Sigmoid colon (tissue), 7 donors: ENCODE measurements around the gene RRP1B. TPM values are rescaled to one million over a fixed set of nuclear protein-coding genes. Genes with fewer than 3 reads are reported as not detected.

Experiments
- DNase-seq: peaks from one replicate; pipeline ENCODE4 v3.0.0-alpha.2; 2019
- H3K27ac ChIP-seq, 4 donors: fragments of 200-600 bp; sonication (generic); one replicate each; pipeline ENCODE4 v1.5.1; 2016 to 2019; ENCODE audit warnings: mild to moderate bottlenecking in 1 of 4
- H3K27me3 ChIP-seq, 3 donors: fragments of 200-600 bp; sonication (generic); one replicate each; pipeline ENCODE4 v1.5.1; 2019; ENCODE audit warnings: mild to moderate bottlenecking in 1 of 3
- H3K36me3 ChIP-seq, 4 donors: fragments of 200-600 bp; sonication (generic); one replicate each; pipeline ENCODE4 v1.5.1; 2016 to 2019
- H3K4me1 ChIP-seq, 4 donors: fragments of 200-600 bp; sonication (generic); one replicate each; pipeline ENCODE4 v1.5.1; 2017 to 2019
- H3K4me3 ChIP-seq, 4 donors: fragments of 200-600 bp; sonication (generic); one replicate each; pipeline ENCODE4 v1.5.1; 2017 to 2019; ENCODE audit warnings: mild to moderate bottlenecking in 2 of 4, moderate library complexity in 1 of 4
- H3K9me3 ChIP-seq, 4 donors: fragments of 200-600 bp in 3 of 4; sonication (generic) in 3 of 4; one replicate each; pipeline versions ENCODE4 v1.5.1 to v1.6.1; 2013 to 2019
- EP300 ChIP-seq, 4 donors: sonication (generic); formaldehyde crosslinking; IDR thresholded peaks; one replicate each; pipeline ENCODE4 v1.6.1; 2017; ENCODE audit warnings: antibody characterized with exemption in 4 of 4
- POLR2A ChIP-seq, 2 donors: fragments of 450-650 bp; IDR thresholded peaks; one replicate each; pipeline ENCODE4 v1.6.1; 2016; ENCODE audit warnings: antibody characterized with exemption in 2 of 2, mild to moderate bottlenecking in 2 of 2, moderate library complexity in 2 of 2
- POLR2AphosphoS5 ChIP-seq, 4 donors: sonication (generic); formaldehyde crosslinking; IDR thresholded peaks; one replicate each; pipeline ENCODE4 v1.6.1; 2017; ENCODE audit warnings: antibody characterized with exemption in 4 of 4
- WGBS, 2 donors: extraction: QIAGEN DNeasy Blood & Tissue Kit; methylation state at CpG; one replicate each; pipeline ENCODE4 v1.1.7; 2013; 5-methylcytosine and 5-hydroxymethylcytosine counted together
- intact Hi-C: fragments of 100-400 bp; cut with DNase I; formaldehyde crosslinking; loops from one replicate; pipeline ENCODE4 v1.15.1; 2023
- polyA plus RNA-seq, 3 donors: library from polyadenylated mRNA; stranded (reverse); fragments of 200-250 nt; gene quantifications; one replicate each; pipeline ENCODE4 v1.2.3, GENCODE V29; 2013
- total RNA-seq, 4 donors: library from RNA; depleted of rRNA; stranded (reverse); fragments of >200 nt; gene quantifications; one replicate each; pipeline ENCODE4 v1.1.0, GENCODE V29; 2016
- TF ChIP-seq, protein P1 (sequence below), 4 experiments: fragments of 450-650 bp in 3 of 4; fragments of 200-600 bp in 1 of 4; IDR thresholded peaks; one replicate each; pipeline ENCODE4 v1.5.1; 2016 to 2019; ENCODE audit warnings: antibody characterized with exemption in 4 of 4, mild to moderate bottlenecking in 3 of 4, moderate library complexity in 2 of 4
- donor health status: healthy with polysubstance abuse.
- donor health status: Bipolar disorder and iron deficiency.
- donor health status: healthy.

Gene RRP1B
- total and polyA plus RNA-seq, 7 donors: 3.5 to 20.5 (median 15.2) TPM

DNA sequence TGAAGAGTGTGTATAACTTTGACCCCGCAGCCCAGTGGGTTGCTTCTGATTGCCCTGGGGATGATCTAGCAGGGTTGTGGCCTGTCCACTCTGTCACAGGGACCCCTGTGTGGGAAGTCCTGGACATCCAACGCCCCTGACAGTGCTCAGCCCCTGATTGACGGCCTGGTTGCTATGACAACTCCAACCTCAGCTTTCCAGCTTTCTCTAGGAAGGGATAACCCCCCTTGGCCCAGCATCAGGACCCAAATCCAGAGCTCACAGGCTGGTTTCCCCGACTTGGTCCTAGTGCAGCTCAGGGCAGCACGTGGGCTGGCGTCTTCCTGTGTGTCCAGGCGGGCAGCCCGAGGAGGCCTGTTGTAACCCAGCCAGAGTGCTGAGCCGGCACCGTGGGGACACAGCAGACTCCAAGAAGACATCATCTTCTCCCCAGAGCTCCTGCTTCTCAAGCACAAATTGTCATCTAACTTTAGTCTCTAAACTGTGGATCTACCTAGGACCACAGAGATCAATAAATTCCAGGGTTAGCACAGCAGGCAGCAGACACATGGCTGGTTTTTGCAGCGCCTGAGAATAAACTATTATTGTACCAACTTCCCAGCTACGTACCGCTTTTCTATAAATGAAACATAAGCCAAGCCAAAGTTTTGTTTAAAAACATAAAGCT, 40.7 kb downstream of the RRP1B start:
- 82 to 84% methylated on average over 13 of the region's 13 CpGs for WGBS, 2 donors
- TF ChIP-seq, protein P1, sequence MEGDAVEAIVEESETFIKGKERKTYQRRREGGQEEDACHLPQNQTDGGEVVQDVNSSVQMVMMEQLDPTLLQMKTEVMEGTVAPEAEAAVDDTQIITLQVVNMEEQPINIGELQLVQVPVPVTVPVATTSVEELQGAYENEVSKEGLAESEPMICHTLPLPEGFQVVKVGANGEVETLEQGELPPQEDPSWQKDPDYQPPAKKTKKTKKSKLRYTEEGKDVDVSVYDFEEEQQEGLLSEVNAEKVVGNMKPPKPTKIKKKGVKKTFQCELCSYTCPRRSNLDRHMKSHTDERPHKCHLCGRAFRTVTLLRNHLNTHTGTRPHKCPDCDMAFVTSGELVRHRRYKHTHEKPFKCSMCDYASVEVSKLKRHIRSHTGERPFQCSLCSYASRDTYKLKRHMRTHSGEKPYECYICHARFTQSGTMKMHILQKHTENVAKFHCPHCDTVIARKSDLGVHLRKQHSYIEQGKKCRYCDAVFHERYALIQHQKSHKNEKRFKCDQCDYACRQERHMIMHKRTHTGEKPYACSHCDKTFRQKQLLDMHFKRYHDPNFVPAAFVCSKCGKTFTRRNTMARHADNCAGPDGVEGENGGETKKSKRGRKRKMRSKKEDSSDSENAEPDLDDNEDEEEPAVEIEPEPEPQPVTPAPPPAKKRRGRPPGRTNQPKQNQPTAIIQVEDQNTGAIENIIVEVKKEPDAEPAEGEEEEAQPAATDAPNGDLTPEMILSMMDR (IDR thresholded peaks at IDR 0.05): no peak
- no peak for TF ChIP-seq POLR2AphosphoS5 (IDR thresholded peaks at IDR 0.05)
- TF ChIP-seq POLR2A (IDR thresholded peaks at IDR 0.05): no peak
- no peak for TF ChIP-seq EP300 (IDR thresholded peaks at IDR 0.05)
- no peak overlapping the region for H3K27ac ChIP-seq
- H3K27me3 ChIP-seq: peaks cover 0 to 8% (median 0%) of the 10 kb centered on the region in 3 donors
- no peaks in the 10 kb centered on the region for H3K4me1 ChIP-seq
- intact Hi-C loops: no loop called here
- H3K36me3 ChIP-seq: peaks cover 0 to 17% (median 0%) of the 10 kb centered on the region in 4 donors
- H3K4me3 ChIP-seq: no peak overlapping the region
- H3K9me3 ChIP-seq: no peaks in the 10 kb centered on the region
- no peak for DNase-seq

DNA sequence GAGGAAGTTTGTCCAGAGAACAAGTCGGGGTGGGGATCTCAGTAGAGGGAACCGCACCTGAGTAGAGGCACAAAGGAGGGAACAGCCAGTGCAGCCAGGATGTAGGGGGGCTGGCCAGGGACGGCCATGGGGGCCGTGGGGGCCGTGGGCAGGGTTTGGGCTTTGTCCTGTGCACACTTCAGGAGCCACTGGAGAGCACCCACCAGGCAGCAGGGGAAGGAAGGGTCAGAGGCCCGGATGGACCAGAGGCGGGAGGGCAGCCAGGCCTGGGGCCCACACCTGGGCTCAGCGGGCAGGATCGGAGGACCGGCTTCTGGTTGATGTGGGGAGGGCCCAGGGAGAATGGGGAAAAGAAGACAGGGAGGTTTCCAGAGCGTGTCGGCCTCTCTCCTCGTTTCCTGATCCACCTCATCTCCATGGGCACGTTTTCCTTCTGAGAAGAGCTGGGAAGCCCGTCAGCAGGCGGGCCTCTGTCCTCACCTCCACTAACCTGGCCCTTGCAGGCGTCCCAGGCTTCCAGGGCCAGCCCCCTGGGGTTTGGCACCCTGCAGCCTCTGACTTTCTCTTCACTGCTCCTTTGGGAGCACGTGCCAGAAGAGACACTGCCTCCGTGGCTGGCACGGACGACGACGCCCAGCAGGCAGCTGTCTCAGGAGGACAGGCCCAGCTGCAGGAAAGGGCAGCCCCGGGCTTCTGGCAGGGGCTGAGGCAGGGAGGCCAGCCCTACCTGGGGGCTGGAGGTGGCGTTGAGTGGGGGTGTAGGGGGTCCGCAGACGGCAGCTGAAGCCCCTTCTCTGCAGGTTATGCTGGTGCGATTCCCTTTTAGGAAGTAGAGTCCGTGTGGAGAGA, 42.8 kb downstream of the RRP1B start:
- Histone ChIP-seq H3K4me3 (no peak overlapping the region), H3K4me1 (no peaks in the 10 kb centered on the region), H3K9me3 (no peaks in the 10 kb centered on the region), H3K36me3 (no peaks in the 10 kb centered on the region), H3K27me3 (peaks cover 0 to 8% (median 0%) of the 10 kb centered on the region in 3 donors), H3K27ac (no peak overlapping the region)
- no peak for TF ChIP-seq EP300 (IDR thresholded peaks at IDR 0.05)
- no peak for TF ChIP-seq POLR2A (IDR thresholded peaks at IDR 0.05)
- no peak for TF ChIP-seq POLR2AphosphoS5 (IDR thresholded peaks at IDR 0.05)
- TF ChIP-seq, protein P1 (IDR thresholded peaks at IDR 0.05): no peak
- WGBS, 2 donors: 74 to 80% methylated on average over 29 of the region's 29 CpGs
- intact Hi-C loops: no loop called here
- no peak for DNase-seq

DNA sequence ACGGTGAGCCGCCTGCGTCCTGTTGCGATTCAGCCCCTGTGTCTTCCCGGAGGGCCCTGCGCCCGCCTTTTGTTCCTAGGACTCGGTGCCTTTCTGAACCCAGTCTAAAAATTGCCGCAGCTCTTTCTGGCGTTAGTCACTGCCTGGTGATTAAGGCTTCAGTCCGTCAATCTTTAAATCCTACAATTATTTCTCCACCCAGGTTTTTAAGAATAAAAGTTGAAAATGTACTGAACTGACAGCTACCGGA, 43.4 kb downstream of the RRP1B start:
- Histone ChIP-seq H3K27ac (no peak overlapping the region), H3K27me3 (peaks cover 0 to 8% (median 0%) of the 10 kb centered on the region in 3 donors)

DNA sequence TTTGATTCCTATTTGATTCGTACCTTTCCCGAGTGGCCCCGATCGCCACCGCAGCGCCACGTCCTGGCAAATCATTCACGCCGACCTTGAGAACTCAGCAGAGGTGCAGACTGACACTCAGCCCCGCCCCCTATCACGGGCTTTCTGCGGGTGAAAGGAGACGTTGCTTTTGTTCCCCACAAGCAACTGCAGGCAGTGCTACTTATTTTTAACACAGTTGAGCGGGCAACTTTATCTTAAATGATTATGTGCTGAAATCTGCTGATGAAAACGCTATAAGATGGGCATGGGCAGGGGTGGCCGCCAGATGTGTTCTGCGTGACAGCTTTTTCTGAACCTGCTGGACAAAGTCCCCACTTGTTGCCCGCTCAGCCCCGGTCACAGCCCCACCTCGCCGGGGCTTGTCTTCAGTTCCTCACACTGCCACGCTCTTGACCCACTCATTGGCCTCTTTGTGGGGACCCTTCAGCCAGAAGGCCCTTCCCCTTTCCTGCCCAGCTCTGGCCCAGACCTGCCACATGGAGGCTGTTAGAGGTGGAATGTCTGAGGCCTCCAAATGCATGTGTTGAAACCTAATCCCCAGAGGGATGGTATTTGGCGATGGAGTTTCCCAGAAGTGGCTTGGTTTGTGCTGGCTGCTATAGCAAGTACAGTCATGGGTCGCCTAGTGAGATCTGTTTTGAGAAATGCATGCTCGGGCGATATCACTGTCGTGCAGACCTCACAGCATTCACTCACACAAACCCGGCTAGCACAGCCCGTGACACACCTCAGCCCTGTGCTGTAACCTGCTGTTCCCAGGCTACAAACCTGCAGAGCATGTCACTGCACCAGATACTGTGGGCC, 43.9 kb downstream of the RRP1B start:
- no peak for TF ChIP-seq POLR2A (IDR thresholded peaks at IDR 0.05)
- no peak for TF ChIP-seq POLR2AphosphoS5 (IDR thresholded peaks at IDR 0.05)
- Histone ChIP-seq H3K9me3 (no peaks in the 10 kb centered on the region), H3K27me3 (peaks cover 0 to 8% (median 0%) of the 10 kb centered on the region in 3 donors), H3K27ac (no peak overlapping the region), H3K4me3 (no peak overlapping the region), H3K36me3 (no peaks in the 10 kb centered on the region), H3K4me1 (no peaks in the 10 kb centered on the region)
- intact Hi-C loops: no loop called here
- no peak for DNase-seq
- 28 to 49% methylated on average over 29 of the region's 29 CpGs for WGBS, 2 donors

More for the DNA sequence above, 43.4 kb downstream of the RRP1B start:
- intact Hi-C loops: no loop called here
- TF ChIP-seq POLR2A (IDR thresholded peaks at IDR 0.05): no peak
- TF ChIP-seq POLR2AphosphoS5 (IDR thresholded peaks at IDR 0.05): no peak
- no peak for TF ChIP-seq EP300 (IDR thresholded peaks at IDR 0.05)
- TF ChIP-seq, protein P1 (IDR thresholded peaks at IDR 0.05): no peak
- H3K36me3 ChIP-seq: no peaks in the 10 kb centered on the region
- H3K4me1 ChIP-seq: no peaks in the 10 kb centered on the region
- H3K4me3 ChIP-seq: no peak overlapping the region
- WGBS, 2 donors: 38 to 61% methylated on average over 12 of the region's 12 CpGs
- no peaks in the 10 kb centered on the region for H3K9me3 ChIP-seq
- DNase-seq: no peak

DNA sequence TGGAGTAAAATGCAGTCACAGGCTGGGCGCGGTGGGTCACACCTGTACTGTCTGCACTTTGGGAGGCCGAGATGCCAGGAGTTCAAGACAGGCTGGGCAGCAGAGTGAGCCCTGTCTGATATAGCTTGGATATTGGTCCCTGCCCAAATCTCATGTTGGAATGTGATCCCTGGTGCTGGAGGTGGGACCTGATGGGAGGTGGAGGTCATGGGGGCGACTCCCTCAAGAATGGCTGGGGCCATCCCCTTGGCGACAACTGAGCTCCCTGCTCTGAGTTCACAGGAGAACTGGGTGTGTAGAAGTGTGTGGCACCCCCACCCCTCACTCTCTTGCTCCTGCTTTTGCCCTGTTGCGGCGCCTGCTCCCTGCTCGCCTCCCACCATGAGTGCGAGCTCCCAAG, 48.1 kb downstream of the RRP1B start:
- H3K36me3 ChIP-seq: no peaks in the 10 kb centered on the region
- DNase-seq: no peak
- intact Hi-C loops: no loop called here
- H3K4me3 ChIP-seq: no peak overlapping the region
- no peak overlapping the region for H3K27ac ChIP-seq
- 95% methylated on average over 9 of the region's 9 CpGs for WGBS, 2 donors
- TF ChIP-seq, protein P1 (IDR thresholded peaks at IDR 0.05): no peak
- TF ChIP-seq POLR2AphosphoS5 (IDR thresholded peaks at IDR 0.05) (no peak), EP300 (IDR thresholded peaks at IDR 0.05) (no peak), POLR2A (IDR thresholded peaks at IDR 0.05) (no peak)
- H3K9me3 ChIP-seq: no peaks in the 10 kb centered on the region
- H3K4me1 ChIP-seq: no peaks in the 10 kb centered on the region
- peaks cover 0 to 4% (median 0%) of the 10 kb centered on the region in 3 donors for H3K27me3 ChIP-seq
